RWPE2 (cell line): Measurements from ENCODE around the gene RFLNA.
A peak's percentile ranks its signal among the peaks of the same experiment; 100 is the strongest.

ENCODE experiments used
- ATAC-seq: fragments of 200-7000 bp; cut with Tn5 transposase; 3 replicates; pipeline ENCODE4 v1.9.1; 2021; ENCODE audit warnings: low read depth
- DNase-seq: peaks from one replicate; pipeline ENCODE4 v3.0.0-alpha.2; 2020; ENCODE audit warnings: low spot score
- H3K27ac ChIP-seq: fragments of 450-650 bp; 2 replicates; pipeline ENCODE4 v1.5.1; 2017; ENCODE audit warnings: mild to moderate bottlenecking; ENCODE audit not compliant: poor library complexity, severe bottlenecking
- H3K27me3 ChIP-seq: fragments of 250-450 bp; sonication (Bioruptor Pico); 2 replicates; pipeline ENCODE4 v1.5.1; 2021; ENCODE audit warnings: mild to moderate bottlenecking, moderate library complexity; ENCODE audit not compliant: insufficient read depth, poor library complexity, severe bottlenecking
- H3K36me3 ChIP-seq: fragments of 250-450 bp; sonication (Bioruptor Pico); 2 replicates; pipeline ENCODE4 v1.5.1; 2020; ENCODE audit warnings: low read depth, mild to moderate bottlenecking, moderate library complexity
- H3K4me1 ChIP-seq: fragments of 250-450 bp; sonication (Bioruptor Pico); 2 replicates; pipeline ENCODE4 v1.5.1; 2021; ENCODE audit warnings: mild to moderate bottlenecking, moderate library complexity; ENCODE audit not compliant: insufficient read depth, poor library complexity, severe bottlenecking
- H3K4me3 ChIP-seq: fragments of 250-450 bp; sonication (Bioruptor Pico); 2 replicates; pipeline ENCODE4 v1.5.1; 2021; ENCODE audit warnings: mild to moderate bottlenecking, moderate library complexity; ENCODE audit not compliant: severe bottlenecking
- H3K9me3 ChIP-seq: fragments of 250-450 bp; sonication (Bioruptor Pico); 2 replicates; pipeline ENCODE4 v1.5.1; 2021; ENCODE audit warnings: mild to moderate bottlenecking, moderate library complexity; ENCODE audit not compliant: severe bottlenecking
- CTCF ChIP-seq: fragments of 450-650 bp; IDR thresholded peaks from one replicate; pipeline ENCODE4 v1.5.1; 2017; ENCODE audit warnings: mild to moderate bottlenecking, moderate library complexity; ENCODE audit not compliant: poor library complexity, severe bottlenecking

The RFLNA gene

GRCh38 chr12:124295431-124296058 is 652 bp downstream of the RFLNA start:
- no peak overlapping the region for H3K27ac ChIP-seq
- no peak for TF ChIP-seq CTCF
- DNase-seq (no peak), ATAC-seq (peak; percentile 13; the same call in 1 of the 3 replicates)
- H3K9me3 ChIP-seq, result no peaks in the 10 kb centered on the region
- peaks cover 47% of the 10 kb centered on the region for H3K27me3 ChIP-seq
- H3K36me3 ChIP-seq, result no peaks in the 10 kb centered on the region
- peak overlapping the region; percentile 9 for H3K4me3 ChIP-seq
- no peaks in the 10 kb centered on the region for H3K4me1 ChIP-seq

GRCh38 chr12:124296295-124296915 is 1.5 kb downstream of the RFLNA start:
- Histone ChIP-seq H3K27me3 (peaks cover 47% of the 10 kb centered on the region), H3K4me1 (no peaks in the 10 kb centered on the region), H3K27ac (no peak overlapping the region), H3K4me3 (no peak overlapping the region), H3K9me3 (no peaks in the 10 kb centered on the region), H3K36me3 (no peaks in the 10 kb centered on the region)
- DNase-seq, result no peak
- no peak for TF ChIP-seq CTCF
- no peak for ATAC-seq

- no peak for TF ChIP-seq CTCF
Observed at GRCh38 chr12:124296916-124297351, 2.0 kb downstream of the RFLNA start.

GRCh38 chr12:124297389-124297788 is 2.5 kb downstream of the RFLNA start:
- ATAC-seq, result no peak
- no peak for TF ChIP-seq CTCF
- peaks cover 47% of the 10 kb centered on the region for H3K27me3 ChIP-seq
- no peak overlapping the region for H3K27ac ChIP-seq
- no peak overlapping the region for H3K4me3 ChIP-seq
- H3K36me3 ChIP-seq, result no peaks in the 10 kb centered on the region
- DNase-seq, result no peak
- H3K4me1 ChIP-seq, result no peaks in the 10 kb centered on the region
- no peaks in the 10 kb centered on the region for H3K9me3 ChIP-seq

More at GRCh38 chr12:124296916-124297351, 2.0 kb downstream of the RFLNA start:
- H3K27ac ChIP-seq, result no peak overlapping the region
- no peak overlapping the region for H3K4me3 ChIP-seq
- H3K27me3 ChIP-seq, result peaks cover 47% of the 10 kb centered on the region
- H3K4me1 ChIP-seq, result no peaks in the 10 kb centered on the region
- no peak for DNase-seq
- H3K9me3 ChIP-seq, result no peaks in the 10 kb centered on the region
- no peaks in the 10 kb centered on the region for H3K36me3 ChIP-seq
- ATAC-seq, result no peak

GRCh38 chr12:124297856-124298255 is 3.0 kb downstream of the RFLNA start:
- ATAC-seq, result no peak
- Histone ChIP-seq H3K27ac (no peak overlapping the region), H3K36me3 (no peaks in the 10 kb centered on the region), H3K4me3 (no peak overlapping the region), H3K4me1 (no peaks in the 10 kb centered on the region), H3K9me3 (no peaks in the 10 kb centered on the region), H3K27me3 (peaks cover 47% of the 10 kb centered on the region)
- peak; percentile 38 for DNase-seq
- no peak for TF ChIP-seq CTCF
